ENCODE results near the gene RAB3D.
"Not testable (repeated sequence)": the region's sequence is repeated elsewhere in the genome, so short reads cannot be mapped to it uniquely, and the experiment has no call there.

RAB3D gene

GRCh38 chr19:11339254-11340098 is at the start of gene RAB3D:
TSS of gene RAB3D (minus strand) at chr19:11339657. CDS start at chr19:11337399, 2,258 bp downstream.
- DNase-seq: peak; percentile 22 to 64 (median 38)

- no peak for DNase-seq
Measured at GRCh38 chr19:11387162-11388034, 47.9 kb upstream of the RAB3D start.

GRCh38 chr19:11384778-11385129 is 45.3 kb upstream of the RAB3D start:
- DNase-seq: no peak

- no peak for DNase-seq
Measured at GRCh38 chr19:11383706-11384048, 44.2 kb upstream of the RAB3D start.

GRCh38 chr19:11382898-11383705 is 43.6 kb upstream of the RAB3D start:
- peak in 1 of 4 experiments; percentile 16 for DNase-seq

- DNase-seq: peak; percentile 67 to 95 (median 86)
Measured at GRCh38 chr19:11380653-11381537, 41.4 kb upstream of the RAB3D start.

GRCh38 chr19:11379857-11380350 is 40.4 kb upstream of the RAB3D start:
- DNase-seq: no peak

GRCh38 chr19:11379269-11379845 is 39.9 kb upstream of the RAB3D start:
- DNase-seq: not testable (repeated sequence)

GRCh38 chr19:11378319-11379189 is 39.1 kb upstream of the RAB3D start:
- no peak for DNase-seq

- DNase-seq: no peak
Measured at GRCh38 chr19:11377756-11378155, 38.3 kb upstream of the RAB3D start.

GRCh38 chr19:11377237-11377636 is 37.8 kb upstream of the RAB3D start:
- DNase-seq: no peak

GRCh38 chr19:11375143-11375948 is 35.9 kb upstream of the RAB3D start:
- peak in 3 of 4 experiments; percentile 25 to 71 (median 60) for DNase-seq

GRCh38 chr19:11374433-11375142 is 35.1 kb upstream of the RAB3D start, which contains the start of gene SWSAP1:
TSS of gene SWSAP1 (plus strand) at chr19:11374666. CDS start at chr19:11374681, 15 bp downstream.
- DNase-seq: peak; percentile 93 to 94 (median 94)

- DNase-seq: no peak
Measured at GRCh38 chr19:11373885-11374432, 34.5 kb upstream of the RAB3D start.

GRCh38 chr19:11373166-11373884 is 33.9 kb upstream of the RAB3D start:
- DNase-seq: no peak

- no peak for DNase-seq
Measured at GRCh38 chr19:11370744-11371143, 31.3 kb upstream of the RAB3D start.

- no peak for DNase-seq
Measured at GRCh38 chr19:11367528-11367927, 28.1 kb upstream of the RAB3D start.
